DOHH2 (cell line): ENCODE measurements around the gene SPC25.

Source experiments
- H3F3A ChIP-seq: fragments of 200-600 bp; sonication (generic), shearing (Covaris generic); 2 replicates; pipeline ENCODE4 v1.6.0; 2016; ENCODE audit warnings: antibody characterized with exemption, mild to moderate bottlenecking; ENCODE audit not compliant: control insufficient read depth, insufficient read depth
- H3K27ac ChIP-seq: fragments of 200-600 bp; sonication (generic); 2 replicates; pipeline ENCODE4 v1.5.1; 2014; ENCODE audit warnings: low read depth, mild to moderate bottlenecking, low read length, moderate library complexity
- H3K27me3 ChIP-seq: fragments of 200-600 bp; sonication (generic); 2 replicates; pipeline ENCODE4 v1.6.1; 2014; ENCODE audit warnings: mild to moderate bottlenecking, low read length, mixed read lengths; ENCODE audit not compliant: control insufficient read depth
- H3K36me3 ChIP-seq: fragments of 200-600 bp; sonication (generic); 2 replicates; pipeline ENCODE4 v1.6.1; 2014; ENCODE audit warnings: mild to moderate bottlenecking, low read length, moderate library complexity, mixed read lengths; ENCODE audit not compliant: control insufficient read depth
- H3K4me1 ChIP-seq: fragments of 200-600 bp; sonication (generic); 2 replicates; pipeline ENCODE4 v1.6.1; 2014; ENCODE audit warnings: mild to moderate bottlenecking, low read length, mixed read lengths; ENCODE audit not compliant: control insufficient read depth
- H3K4me2 ChIP-seq: fragments of 200-600 bp; sonication (generic); 2 replicates; pipeline ENCODE4 v1.6.0; 2014; ENCODE audit warnings: mild to moderate bottlenecking, low read length, moderate library complexity
- H3K4me3 ChIP-seq: fragments of 200-600 bp; sonication (generic); 2 replicates; pipeline ENCODE4 v1.5.1; 2014; ENCODE audit warnings: mild to moderate bottlenecking, low read length, mixed read lengths
- H3K79me2 ChIP-seq: fragments of 200-600 bp; sonication (generic); 2 replicates; pipeline ENCODE4 v1.6.1; 2014; ENCODE audit warnings: mild to moderate bottlenecking, low read length, mixed read lengths; ENCODE audit not compliant: control insufficient read depth
- H3K9me2 ChIP-seq: fragments of 200-600 bp; sonication (generic); replicated peaks from 2 replicates; pipeline ENCODE4 v1.6.1; 2014; ENCODE audit warnings: mild to moderate bottlenecking, low read length, mixed read lengths; ENCODE audit not compliant: control insufficient read depth
- H3K9me3 ChIP-seq: fragments of 200-600 bp; sonication (generic); 2 replicates; pipeline ENCODE4 v1.6.1; 2014; ENCODE audit warnings: antibody characterized with exemption, low read length, mixed read lengths; ENCODE audit not compliant: control insufficient read depth, insufficient read depth
- H4K20me1 ChIP-seq: fragments of 200-600 bp; sonication (generic); 2 replicates; pipeline ENCODE4 v1.6.0; 2014; ENCODE audit warnings: low read depth, mild to moderate bottlenecking, antibody characterized with exemption, low read length, moderate library complexity; ENCODE audit not compliant: control insufficient read depth, insufficient read depth
- CTCF ChIP-seq: fragments of 200-600 bp; sonication (generic); IDR thresholded peaks from one replicate; pipeline ENCODE4 v1.5.1; 2014; ENCODE audit warnings: antibody characterized with exemption, mild to moderate bottlenecking, low read depth, low read length; ENCODE audit not compliant: poor library complexity, severe bottlenecking
- EZH2phosphoT487 ChIP-seq: fragments of 200-600 bp; sonication (generic); IDR thresholded peaks from 2 replicates; pipeline ENCODE4 v1.6.1; 2017; ENCODE audit warnings: borderline replicate concordance, mild to moderate bottlenecking, antibody characterized with exemption, low read length, moderate library complexity, mixed read lengths

Gene SPC25

GRCh38 chr2:168895771-168896170 is 5.5 kb upstream of the SPC25 start:
- no peaks in the 10 kb centered on the region for H4K20me1 ChIP-seq
- no peaks in the 10 kb centered on the region for H3K9me3 ChIP-seq
- TF ChIP-seq EZH2phosphoT487: no peak
- H3K27me3 ChIP-seq: no peaks in the 10 kb centered on the region
- no peak overlapping the region for H3K4me2 ChIP-seq
- no peaks in the 10 kb centered on the region for H3F3A ChIP-seq
- no peaks in the 10 kb centered on the region for H3K36me3 ChIP-seq
- H3K79me2 ChIP-seq: no peaks in the 10 kb centered on the region
- H3K4me3 ChIP-seq: no peak overlapping the region
- H3K4me1 ChIP-seq: peaks cover 2% of the 10 kb centered on the region
- H3K27ac ChIP-seq: no peak overlapping the region
- no peaks in the 10 kb centered on the region for H3K9me2 ChIP-seq

GRCh38 chr2:168894720-168895119 is 4.5 kb upstream of the SPC25 start:
- peaks cover 5% of the 10 kb centered on the region for H3K36me3 ChIP-seq
- H3K27ac ChIP-seq: no peak overlapping the region
- H3K4me3 ChIP-seq: no peak overlapping the region
- no peaks in the 10 kb centered on the region for H3K9me3 ChIP-seq
- H3K4me2 ChIP-seq: no peak overlapping the region
- H3K9me2 ChIP-seq: no peaks in the 10 kb centered on the region
- peaks cover 6% of the 10 kb centered on the region for H3K79me2 ChIP-seq
- H3K27me3 ChIP-seq: no peaks in the 10 kb centered on the region
- TF ChIP-seq EZH2phosphoT487 (no peak), CTCF (no peak)
- H3F3A ChIP-seq: no peaks in the 10 kb centered on the region
- H4K20me1 ChIP-seq: no peaks in the 10 kb centered on the region
- H3K4me1 ChIP-seq: peaks cover 6% of the 10 kb centered on the region

- peaks cover 10% of the 10 kb centered on the region for H3K36me3 ChIP-seq
- TF ChIP-seq EZH2phosphoT487 (no peak), CTCF (no peak)
- H3K4me2 ChIP-seq: no peak overlapping the region
- H3K27ac ChIP-seq: no peak overlapping the region
- H3K4me1 ChIP-seq: peaks cover 10% of the 10 kb centered on the region
- H4K20me1 ChIP-seq: no peaks in the 10 kb centered on the region
- H3K9me3 ChIP-seq: no peaks in the 10 kb centered on the region
- no peaks in the 10 kb centered on the region for H3K27me3 ChIP-seq
- peaks cover 12% of the 10 kb centered on the region for H3K79me2 ChIP-seq
- no peaks in the 10 kb centered on the region for H3F3A ChIP-seq
- no peak overlapping the region for H3K4me3 ChIP-seq
- H3K9me2 ChIP-seq: no peaks in the 10 kb centered on the region
Measured at GRCh38 chr2:168894101-168894500, 3.9 kb upstream of the SPC25 start.

GRCh38 chr2:168892327-168892726 is 2.1 kb upstream of the SPC25 start:
- peaks cover 24% of the 10 kb centered on the region for H3K36me3 ChIP-seq
- H4K20me1 ChIP-seq: no peaks in the 10 kb centered on the region
- no peaks in the 10 kb centered on the region for H3F3A ChIP-seq
- H3K27me3 ChIP-seq: no peaks in the 10 kb centered on the region
- no peak overlapping the region for H3K4me2 ChIP-seq
- TF ChIP-seq EZH2phosphoT487: no peak
- peaks cover 14% of the 10 kb centered on the region for H3K4me1 ChIP-seq
- H3K9me3 ChIP-seq: no peaks in the 10 kb centered on the region
- peaks cover 25% of the 10 kb centered on the region for H3K79me2 ChIP-seq
- no peak overlapping the region for H3K27ac ChIP-seq
- no peak overlapping the region for H3K4me3 ChIP-seq
- H3K9me2 ChIP-seq: no peaks in the 10 kb centered on the region
